Transverse colon (tissue), 3 donors: ENCODE data around the gene GRIN2D.

Experiments used
- EP300 ChIP-seq: sonication (generic); formaldehyde crosslinking; IDR thresholded peaks from one replicate; pipeline ENCODE4 v1.6.1; 2017; ENCODE audit warnings: antibody characterized with exemption, low read depth
- POLR2A ChIP-seq: fragments of 450-650 bp; IDR thresholded peaks from one replicate; pipeline ENCODE4 v1.6.1; 2016; ENCODE audit warnings: antibody characterized with exemption, mild to moderate bottlenecking, moderate library complexity
- TF ChIP-seq, protein P1 (sequence below), 5 experiments: fragments of 200-600 bp in 3 of 5; fragments of 450-650 bp in 2 of 5; sonication (generic) in 3 of 5; IDR thresholded peaks; 1 replicate in 2 of 5; 2 replicates in 3 of 5; pipeline ENCODE4 v1.5.1; 2016 to 2017; ENCODE audit warnings: antibody characterized with exemption in 5 of 5, inconsistent platforms in 3 of 5, mild to moderate bottlenecking in 2 of 5, moderate library complexity in 1 of 5

DNA sequence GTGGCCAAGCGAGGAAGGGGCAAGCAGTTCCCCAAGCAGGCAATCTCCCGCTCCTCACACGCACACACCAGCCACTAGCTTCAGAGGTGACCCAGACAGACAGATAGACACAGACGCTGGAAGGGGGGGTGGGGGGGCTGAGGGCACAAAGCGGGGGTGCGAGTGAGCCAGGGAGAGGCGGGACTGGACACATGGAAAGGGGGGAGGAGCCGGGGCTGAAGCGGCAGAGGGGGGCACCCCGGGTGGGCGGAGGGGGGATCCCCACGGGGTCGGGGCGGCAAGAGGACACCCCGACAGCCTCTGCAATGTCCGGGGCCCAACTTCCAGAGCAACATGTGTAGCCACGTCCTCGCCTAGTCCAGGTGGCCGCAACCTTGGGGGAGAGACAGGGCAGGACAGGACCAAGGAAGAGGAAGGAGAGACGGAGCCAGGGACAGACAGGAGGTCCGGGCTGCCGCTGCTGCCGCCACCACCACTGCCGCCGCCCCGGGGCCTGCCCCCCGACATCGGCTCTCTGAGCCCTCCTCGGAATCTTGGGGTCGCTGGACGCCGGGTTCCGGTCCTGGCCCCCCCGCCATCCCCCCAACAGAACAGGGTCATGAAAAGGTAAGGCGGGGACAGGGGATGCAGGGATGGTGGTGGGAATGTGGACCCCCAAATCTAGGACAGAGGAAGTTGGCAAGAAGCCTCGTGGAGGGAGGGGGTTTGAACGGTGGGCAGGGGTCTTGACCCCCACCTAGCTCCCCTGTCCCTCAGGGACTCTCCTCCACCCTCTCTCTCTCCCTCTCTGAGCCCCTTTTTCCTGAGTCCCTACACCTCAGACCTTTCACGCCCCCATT, 1.1 kb downstream of the GRIN2D start:
- TF ChIP-seq, protein P1, sequence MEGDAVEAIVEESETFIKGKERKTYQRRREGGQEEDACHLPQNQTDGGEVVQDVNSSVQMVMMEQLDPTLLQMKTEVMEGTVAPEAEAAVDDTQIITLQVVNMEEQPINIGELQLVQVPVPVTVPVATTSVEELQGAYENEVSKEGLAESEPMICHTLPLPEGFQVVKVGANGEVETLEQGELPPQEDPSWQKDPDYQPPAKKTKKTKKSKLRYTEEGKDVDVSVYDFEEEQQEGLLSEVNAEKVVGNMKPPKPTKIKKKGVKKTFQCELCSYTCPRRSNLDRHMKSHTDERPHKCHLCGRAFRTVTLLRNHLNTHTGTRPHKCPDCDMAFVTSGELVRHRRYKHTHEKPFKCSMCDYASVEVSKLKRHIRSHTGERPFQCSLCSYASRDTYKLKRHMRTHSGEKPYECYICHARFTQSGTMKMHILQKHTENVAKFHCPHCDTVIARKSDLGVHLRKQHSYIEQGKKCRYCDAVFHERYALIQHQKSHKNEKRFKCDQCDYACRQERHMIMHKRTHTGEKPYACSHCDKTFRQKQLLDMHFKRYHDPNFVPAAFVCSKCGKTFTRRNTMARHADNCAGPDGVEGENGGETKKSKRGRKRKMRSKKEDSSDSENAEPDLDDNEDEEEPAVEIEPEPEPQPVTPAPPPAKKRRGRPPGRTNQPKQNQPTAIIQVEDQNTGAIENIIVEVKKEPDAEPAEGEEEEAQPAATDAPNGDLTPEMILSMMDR (IDR thresholded peaks at IDR 0.05): no peak
- TF ChIP-seq EP300 (no peak), POLR2A (no peak)
